Neural cell (in vitro differentiated cells): Measurements from ENCODE around the gene TXNDC17.

ENCODE experiments used
- EP300 ChIP-seq: fragments of 450-650 bp; conservative IDR thresholded peaks from 2 replicates; pipeline ENCODE4 v1.6.1; 2014; ENCODE audit warnings: antibody characterized with exemption, mild to moderate bottlenecking, moderate library complexity; ENCODE audit not compliant: poor library complexity, severe bottlenecking
- TF ChIP-seq, protein P1 (sequence below): fragments of 450-650 bp; IDR thresholded peaks from 2 replicates; pipeline ENCODE4 v1.5.1; 2014; ENCODE audit warnings: antibody characterized with exemption, mild to moderate bottlenecking, moderate library complexity; ENCODE audit not compliant: poor library complexity, severe bottlenecking

DNA sequence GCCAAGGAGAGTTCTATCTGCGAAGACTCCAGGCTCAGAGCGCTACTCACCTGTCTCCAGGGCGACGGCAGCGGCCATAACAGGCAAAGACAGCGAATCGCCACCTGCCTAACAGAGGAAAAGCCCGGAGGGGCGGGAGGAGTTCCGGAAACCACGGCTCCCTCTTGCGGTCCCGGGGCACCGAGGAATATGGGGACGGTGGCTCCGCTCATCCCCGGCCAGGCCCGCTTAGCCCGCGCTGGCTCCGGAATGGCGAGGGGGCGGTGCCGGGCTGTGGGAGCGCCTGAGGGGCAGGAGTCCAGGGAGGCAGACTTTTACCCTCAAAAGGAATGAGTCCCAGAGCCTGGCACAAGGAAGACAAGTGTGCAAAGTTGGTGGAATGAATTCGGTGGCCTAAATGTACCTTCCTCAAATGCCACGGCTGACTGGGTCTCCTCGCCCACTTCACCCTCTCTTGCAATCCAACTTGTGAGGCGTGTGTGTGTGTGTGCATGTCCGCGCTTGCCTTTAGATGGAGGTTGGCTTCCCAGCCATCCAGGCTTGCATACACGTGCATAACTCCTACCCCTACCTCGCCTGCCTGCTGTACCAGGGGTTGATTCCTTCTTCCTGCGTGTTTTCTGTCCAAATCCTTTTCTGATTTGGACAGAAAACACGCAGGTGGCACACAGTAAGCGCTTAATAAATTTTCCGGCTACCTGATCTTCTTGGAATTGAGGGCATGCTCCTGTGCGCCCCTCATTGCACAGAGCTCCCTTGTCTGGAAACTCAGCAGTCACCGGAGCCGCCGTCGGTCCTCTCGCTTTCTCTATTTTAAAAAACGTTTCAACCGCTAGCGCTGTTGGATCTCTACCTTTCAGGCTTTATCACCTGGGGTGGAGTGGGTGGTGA lies 14.2 kb downstream of the TXNDC17 start:
- TF ChIP-seq, protein P1, sequence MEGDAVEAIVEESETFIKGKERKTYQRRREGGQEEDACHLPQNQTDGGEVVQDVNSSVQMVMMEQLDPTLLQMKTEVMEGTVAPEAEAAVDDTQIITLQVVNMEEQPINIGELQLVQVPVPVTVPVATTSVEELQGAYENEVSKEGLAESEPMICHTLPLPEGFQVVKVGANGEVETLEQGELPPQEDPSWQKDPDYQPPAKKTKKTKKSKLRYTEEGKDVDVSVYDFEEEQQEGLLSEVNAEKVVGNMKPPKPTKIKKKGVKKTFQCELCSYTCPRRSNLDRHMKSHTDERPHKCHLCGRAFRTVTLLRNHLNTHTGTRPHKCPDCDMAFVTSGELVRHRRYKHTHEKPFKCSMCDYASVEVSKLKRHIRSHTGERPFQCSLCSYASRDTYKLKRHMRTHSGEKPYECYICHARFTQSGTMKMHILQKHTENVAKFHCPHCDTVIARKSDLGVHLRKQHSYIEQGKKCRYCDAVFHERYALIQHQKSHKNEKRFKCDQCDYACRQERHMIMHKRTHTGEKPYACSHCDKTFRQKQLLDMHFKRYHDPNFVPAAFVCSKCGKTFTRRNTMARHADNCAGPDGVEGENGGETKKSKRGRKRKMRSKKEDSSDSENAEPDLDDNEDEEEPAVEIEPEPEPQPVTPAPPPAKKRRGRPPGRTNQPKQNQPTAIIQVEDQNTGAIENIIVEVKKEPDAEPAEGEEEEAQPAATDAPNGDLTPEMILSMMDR, result peak; percentile 42
- no peak for TF ChIP-seq EP300
